Measurements from ENCODE around the gene ABCB6.

GRCh38 chr2:219160186-219161017, 58.4 kb downstream of the ABCB6 start, which contains the start of gene NHEJ1:
- TF ChIP-seq POLR2A (IDR thresholded peaks at IDR 0.05) (no peak), CTCF (IDR thresholded peaks at IDR 0.05) (peak in 5 of 7 experiments; percentile 96 to 99 (median 98)), EP300 (IDR thresholded peaks at IDR 0.05) (no peak)
